ENCODE measurements around the gene FAM78A. TPM values are rescaled to one million over a fixed set of nuclear protein-coding genes. Genes with fewer than 3 reads are reported as not detected.

FAM78A gene
- 2.2 and 3.2 TPM in 2 replicates for total RNA-seq

GRCh38 chr9:131276094-131276888 is at the start of gene FAM78A:
TSS of gene FAM78A (minus strand) at chr9:131276510. CDS start at chr9:131276179, 331 bp downstream.

GRCh38 chr9:131289301-131290035 is 13.2 kb upstream of the FAM78A start, which contains the start of gene PLPP7:
TSS of gene PLPP7 (plus strand) at chr9:131289723. CDS start at chr9:131289998, 275 bp downstream.

Other genes starting within 250 kb of the FAM78A start
- gene AIF1L, start 180.0 kb downstream of the FAM78A start, total RNA-seq, result 18.6 and 19.2 TPM in 2 replicates
- 22.9 and 28.2 TPM in 2 replicates for gene NUP214, start 150.9 kb downstream of the FAM78A start, total RNA-seq
- 5.6 and 9.5 TPM in 2 replicates for gene PLPP7, start 13.2 kb upstream of the FAM78A start, total RNA-seq
- gene PRRC2B, start 117.6 kb upstream of the FAM78A start, total RNA-seq, result 64.0 and 69.1 TPM in 2 replicates
- 24.9 and 43.3 TPM in 2 replicates for gene POMT1, start 226.4 kb upstream of the FAM78A start, total RNA-seq

Measured in mammary microvascular endothelial cell (primary cell).